HepG2 (cell line): ENCODE data around the gene XPO5. TPM values are rescaled to one million over a fixed set of nuclear protein-coding genes. Genes with fewer than 3 reads are reported as not detected.
"Not testable (repeated sequence)": the region's sequence is repeated elsewhere in the genome, so short reads cannot be mapped to it uniquely, and the experiment has no call there.

Experiments used
- ATAC-seq: fragments of 200-7000 bp; cut with Tn5 transposase; 3 replicates; pipeline ENCODE4 v1.9.1; 2020; ENCODE audit warnings: mild to moderate bottlenecking, moderate library complexity
- BruUV-seq: library from RNA; stranded (reverse); fragments of 400-500 nt; replicated peaks from 2 replicates; lab custom pipeline; 2021; lab: Mats Ljungman, UMichigan
- CTCF ChIA-PET: fragments of 300-600 bp; formaldehyde crosslinking; extraction: SDS; loops from one replicate; lab custom pipeline; 2021; ENCODE audit warnings: low total read pairs, inconsistent platforms, low intra/inter-chr PET ratio; lab: Yijun Ruan, JAX
- POLR2A ChIA-PET: fragments of 350-600 bp; sonication (Branson Sonifier 250); formaldehyde crosslinking; loops from one replicate; lab custom pipeline; 2020; ENCODE audit warnings: antibody characterized with exemption, inconsistent platforms; lab: Yijun Ruan, JAX
- DNase-seq: peaks from one replicate; pipeline ENCODE4 v3.0.0-alpha.2; 2015; ENCODE audit warnings: low spot score
- FAIRE-seq: peaks from 3 replicates; lab custom pipeline; 2011; peaks lifted over from hg19 to GRCh38; lab: Jason Lieb, UNC
- H2AFZ ChIP-seq: one replicate; pipeline ENCODE4 v1.6.1; 2011; ENCODE audit warnings: low read length, inconsistent platforms
- H3K27ac ChIP-seq: fragments of 300-600 bp; 3 replicates; pipeline ENCODE4 v1.8.0; 2011; ENCODE audit warnings: mixed run types, mild to moderate bottlenecking, mixed read lengths, low read length, inconsistent platforms; ENCODE audit not compliant: insufficient read depth; ENCODE audit errors: extremely low read length
- H3K27me3 ChIP-seq, 2 experiments: fragments of 200-600 bp in 1 of 2; 2 replicates in 1 of 2; 3 replicates in 1 of 2; pipeline versions ENCODE4 v1.6.0 to v1.8.0; 2011; ENCODE audit warnings: low read length in 2 of 2, mild to moderate bottlenecking in 2 of 2, moderate library complexity in 2 of 2, inconsistent platforms in 1 of 2; ENCODE audit not compliant: insufficient read depth in 2 of 2, control insufficient read depth in 1 of 2
- H3K36me3 ChIP-seq, 2 experiments: fragments of 200-600 bp in 1 of 2; replicated peaks in 1 of 2; 2 replicates in 1 of 2; 3 replicates in 1 of 2; pipeline versions ENCODE4 v1.5.1 to v1.8.0; 2011; ENCODE audit warnings: low read length in 2 of 2, inconsistent platforms in 1 of 2; ENCODE audit not compliant: insufficient read depth in 2 of 2, control insufficient read depth in 1 of 2
- H3K4me1 ChIP-seq: 2 replicates; pipeline ENCODE4 v1.5.1; 2012; ENCODE audit warnings: low read length, inconsistent platforms; ENCODE audit not compliant: insufficient read depth
- H3K4me2 ChIP-seq: 2 replicates; pipeline ENCODE4 v1.6.0; 2011; ENCODE audit warnings: low read depth, low read length, inconsistent platforms
- H3K4me3 ChIP-seq, 3 experiments: fragments of 200-600 bp in 1 of 3; sonication (generic), shearing (Covaris generic) in 1 of 3; replicated peaks in 1 of 3; 2 replicates each; pipeline ENCODE4 v1.5.1; 2011 to 2016; ENCODE audit warnings: low read length in 3 of 3, inconsistent platforms in 2 of 3, low read depth in 2 of 3, mild to moderate bottlenecking in 2 of 3, control low read depth in 1 of 3, mixed read lengths in 1 of 3; ENCODE audit not compliant: insufficient read depth in 1 of 3
- H3K79me2 ChIP-seq: one replicate; pipeline ENCODE4 v1.6.1; 2011; ENCODE audit warnings: low read length, inconsistent platforms; ENCODE audit not compliant: insufficient read depth
- H3K9ac ChIP-seq: 2 replicates; pipeline ENCODE4 v1.6.0; 2011; ENCODE audit warnings: mild to moderate bottlenecking, low read depth, low read length, inconsistent platforms; ENCODE audit not compliant: insufficient read depth
- H3K9me3 ChIP-seq: 2 replicates; pipeline ENCODE4 v1.5.1; 2012; ENCODE audit warnings: mild to moderate bottlenecking, low read length
- H4K20me1 ChIP-seq: 2 replicates; pipeline ENCODE4 v1.6.0; 2011; ENCODE audit warnings: inconsistent platforms, mild to moderate bottlenecking, low read length, moderate library complexity; ENCODE audit not compliant: insufficient read depth
- AGO2 ChIP-seq: fragments of 200-400 bp; formaldehyde crosslinking; optimal IDR thresholded peaks from 2 replicates; pipeline ENCODE3; 2017; ENCODE audit warnings: mild to moderate bottlenecking, low read depth, low read length, moderate library complexity
- SP4 ChIP-seq: sonication (generic); formaldehyde crosslinking; IDR thresholded peaks from 2 replicates; pipeline ENCODE4 v1.8.1; 2023; ENCODE audit warnings: mild to moderate bottlenecking, missing genetic modification reagents
- ZNF121 ChIP-seq: sonication (generic); formaldehyde crosslinking; IDR thresholded peaks from 2 replicates; pipeline ENCODE4 v1.5.0; 2020; ENCODE audit warnings: mild to moderate bottlenecking, missing genetic modification reagents
- WGBS: methylation state at CpG from one replicate; pipeline ENCODE4 v1.1.6; 2017; ENCODE audit warnings: low lambda C conversion rate; 5-methylcytosine and 5-hydroxymethylcytosine counted together
- in situ Hi-C: cut with HindIII; loops from 2 replicates; pipeline ENCODE4 v1.10.0; 2017; ENCODE audit warnings: low pct_unique_long_range_greater_than_20kb; ENCODE audit not compliant: extremely low pct_ligation_motif_present
- intact Hi-C: fragments of 100-400 bp; cut with micrococcal nuclease; formaldehyde crosslinking; loops from one replicate; pipeline ENCODE4 v1.10.0; 2022; ENCODE audit not compliant: unreplicated experiment
- polyA plus RNA-seq, 8 experiments: library from polyadenylated mRNA; depleted of rRNA in 3 of 8; stranded (reverse) in 7 of 8; unstranded in 1 of 8; fragments of >200 nt; fragmentation: Illumina TruSeq in 4 of 8; extraction: Trizol in 4 of 8; gene quantifications; 2 replicates each; pipeline versions ENCODE4 v1.2.1 to v1.2.3, GENCODE V29; 2011 to 2016; ENCODE audit warnings: low read depth in 4 of 8, missing spikeins in 1 of 8, mixed read lengths in 1 of 8; ENCODE audit not compliant: insufficient read depth in 1 of 8
- total RNA-seq, 5 experiments: library from RNA; depleted of rRNA; stranded (reverse); fragments of >200 nt; fragmentation: Illumina TruSeq; extraction: Trizol; gene quantifications; 2 replicates each; pipeline ENCODE4 v1.2.3, GENCODE V29; 2016; ENCODE audit warnings: low read depth in 1 of 5

Gene XPO5
- total and polyA plus RNA-seq, 2 of the 13 experiments (the other 11 are each of a cell fraction or from before 2014, with no cell fraction given): 52.2 to 68.0 TPM

DNA sequence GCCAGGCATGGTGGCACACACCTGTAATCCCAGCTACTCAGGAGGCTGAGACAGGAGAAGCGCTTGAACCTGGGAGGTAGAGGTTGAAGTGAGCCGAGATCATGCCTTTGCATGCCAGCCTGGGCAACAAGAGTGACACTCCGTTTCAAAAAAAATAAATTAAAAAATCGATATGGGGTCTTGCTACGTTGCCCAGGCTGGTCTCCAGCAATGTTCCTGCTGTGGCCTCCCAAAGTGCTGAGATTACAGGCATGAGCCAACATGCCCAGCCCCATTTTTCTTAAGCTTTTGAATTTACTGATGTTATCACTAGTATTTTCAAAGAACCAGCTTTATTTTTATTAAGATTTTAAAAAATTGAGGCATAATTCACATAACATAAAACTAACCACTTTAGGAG, 35.3 kb downstream of the XPO5 start:
- WGBS: 94% methylated on average over 5 of the region's 5 CpGs
- intact Hi-C loops: no loop called here
- H2AFZ ChIP-seq: no peak overlapping the region
- CTCF ChIA-PET: no interaction called here
- FAIRE-seq (no peak), ATAC-seq (no peak), DNase-seq (no peak)
- POLR2A ChIA-PET: no interaction called here
- no peak overlapping the region for H3K4me2 ChIP-seq
- no peaks in the 10 kb centered on the region for H3K79me2 ChIP-seq
- no peaks in the 10 kb centered on the region for H3K9me3 ChIP-seq
- no peaks in the 10 kb centered on the region for H3K27me3 ChIP-seq
- BruUV-seq: no TSS peak
- no peak overlapping the region for H3K27ac ChIP-seq
- no peak overlapping the region for H3K4me3 ChIP-seq
- peaks cover 12 to 67% of the 10 kb centered on the region in 2 experiments for H3K36me3 ChIP-seq
- no peaks in the 10 kb centered on the region for H4K20me1 ChIP-seq
- TF ChIP-seq SP4 (CRISPR knock-in tag) (no peak), ZNF121 (CRISPR knock-in tag) (peak; percentile 79)
- TF ChIP-seq, all 625 proteins: peak for 1
- H3K4me1 ChIP-seq: no peaks in the 10 kb centered on the region
- H3K9ac ChIP-seq: no peak overlapping the region
- in situ Hi-C loops: no loop called here

DNA sequence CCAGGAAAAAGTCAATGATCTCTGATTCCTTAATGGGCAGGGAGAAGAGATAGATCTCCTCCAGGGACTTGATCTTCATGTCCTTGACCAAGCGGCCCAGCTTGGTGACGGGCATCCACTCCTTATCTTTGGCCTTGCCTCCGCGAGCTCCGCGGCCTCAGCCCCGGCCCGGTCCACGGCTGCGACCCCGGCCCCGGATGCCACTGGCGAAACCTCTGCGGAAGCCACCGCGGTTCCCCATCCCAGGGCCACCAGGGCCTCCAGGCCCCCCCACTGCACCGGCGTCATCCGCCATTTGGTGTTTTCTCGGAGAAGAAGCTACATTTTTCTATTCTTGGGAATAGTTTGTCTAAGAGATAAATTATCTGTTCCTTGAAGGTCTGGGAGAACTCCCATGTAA, 36.4 kb downstream of the XPO5 start:
- H4K20me1 ChIP-seq, H3K4me1 ChIP-seq, H3K9ac ChIP-seq, H3K27ac ChIP-seq, H3K79me2 ChIP-seq, CTCF ChIA-PET, POLR2A ChIA-PET, in situ Hi-C loops, H3K9me3 ChIP-seq, intact Hi-C loops, ATAC-seq, H2AFZ ChIP-seq, H3K4me3 ChIP-seq, BruUV-seq, DNase-seq, H3K27me3 ChIP-seq, FAIRE-seq, H3K4me2 ChIP-seq: not testable (repeated sequence)
- TF ChIP-seq AGO2: peak; percentile 26
- WGBS: 98% methylated on average over 18 of the region's 20 CpGs
- peaks cover 10 to 65% of the 10 kb centered on the region in 2 experiments for H3K36me3 ChIP-seq

DNA sequence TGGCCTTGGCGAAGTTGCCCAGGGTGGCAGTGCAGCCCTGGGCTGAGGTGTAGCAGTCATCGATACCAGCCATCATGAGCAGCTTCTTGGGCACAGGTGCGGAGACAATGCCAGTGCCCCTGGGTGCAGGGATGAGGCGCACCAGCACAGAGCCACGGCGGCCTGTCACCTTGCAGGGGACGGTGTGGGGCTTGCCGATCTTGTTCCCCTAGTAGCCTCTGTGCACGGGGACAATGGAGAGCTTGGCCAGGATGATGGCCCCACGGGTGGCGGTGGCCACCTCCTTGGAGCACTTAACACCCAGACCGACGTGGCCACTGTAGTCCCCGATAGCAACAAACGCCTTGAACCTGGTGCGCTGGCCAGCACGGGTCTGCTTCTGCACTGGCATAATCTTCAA, 36.9 kb downstream of the XPO5 start:
- intact Hi-C loops, H3K4me1 ChIP-seq, H2AFZ ChIP-seq, H3K4me3 ChIP-seq, H3K79me2 ChIP-seq, H3K9me3 ChIP-seq, H4K20me1 ChIP-seq, ATAC-seq, H3K9ac ChIP-seq, POLR2A ChIA-PET, H3K27me3 ChIP-seq, DNase-seq, in situ Hi-C loops, H3K4me2 ChIP-seq, H3K27ac ChIP-seq, FAIRE-seq, BruUV-seq, CTCF ChIA-PET: not testable (repeated sequence)
- 98% methylated on average over 11 of the region's 17 CpGs for WGBS
- peaks cover 12 to 66% of the 10 kb centered on the region in 2 experiments for H3K36me3 ChIP-seq
